ENCODE measurements around the gene RPLP2.
A peak's percentile ranks its signal among the peaks of the same experiment; 100 is the strongest.

Gene RPLP2

GRCh38 chr11:773830-774229 is 35.9 kb upstream of the RPLP2 start:
- no peak for DNase-seq (ENCODE audit: low read depth in 2 of 2)

GRCh38 chr11:774873-775592 is 34.7 kb upstream of the RPLP2 start:
- DNase-seq (ENCODE audit: low read depth in 2 of 2) = no peak

GRCh38 chr11:776263-776560 is 33.6 kb upstream of the RPLP2 start:
- no peak for DNase-seq (ENCODE audit: low read depth in 2 of 2)

DNA sequence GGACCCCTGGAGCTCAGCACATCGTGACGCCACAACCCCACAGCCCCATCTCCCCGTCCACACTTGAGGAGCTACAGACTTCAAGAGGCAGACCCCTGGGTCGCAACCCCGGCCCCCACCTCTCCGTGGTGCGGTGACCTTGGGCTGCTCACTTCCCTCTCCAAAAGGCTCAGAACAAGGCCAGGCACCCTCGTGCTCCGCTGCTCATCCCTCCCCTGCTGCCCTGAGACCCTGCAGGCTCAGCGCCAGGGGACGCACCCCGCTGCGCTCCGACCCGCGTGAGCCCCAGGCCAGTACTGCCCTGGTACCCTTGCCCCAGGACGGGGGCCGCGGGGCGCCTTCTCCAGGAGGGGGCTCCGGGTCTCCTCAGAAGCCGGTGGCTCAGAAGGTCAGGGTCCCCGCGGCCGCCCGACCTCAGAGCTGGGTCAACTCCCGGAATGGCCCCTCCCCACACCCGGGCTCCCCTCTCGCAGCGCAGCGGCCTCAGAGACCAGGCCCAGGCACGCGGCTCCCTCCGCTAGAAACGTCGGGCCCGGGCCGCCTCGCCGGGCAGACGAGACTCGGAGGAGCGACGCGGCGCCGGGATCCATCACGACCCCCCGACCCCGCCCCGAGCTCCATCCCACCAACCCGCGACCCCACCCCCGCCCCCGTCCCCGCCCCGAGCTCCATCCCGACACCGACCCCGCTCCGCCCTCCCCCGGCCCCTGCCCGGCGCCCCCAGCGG is 33.0 kb upstream of the RPLP2 start:
- DNase-seq (ENCODE audit: low read depth in 2 of 2) = no peak

GRCh38 chr11:777288-778255 is 32.2 kb upstream of the RPLP2 start, which contains the start of gene GATD1:
TSS of gene GATD1 (minus strand) at chr11:777487. CDS start at chr11:777462, 25 bp downstream.
- DNase-seq (ENCODE audit: low read depth in 2 of 2) = peak; percentile 63 to 69

GRCh38 chr11:778976-779954 is 30.5 kb upstream of the RPLP2 start:
- no peak for DNase-seq (ENCODE audit: low read depth in 2 of 2)

DNA sequence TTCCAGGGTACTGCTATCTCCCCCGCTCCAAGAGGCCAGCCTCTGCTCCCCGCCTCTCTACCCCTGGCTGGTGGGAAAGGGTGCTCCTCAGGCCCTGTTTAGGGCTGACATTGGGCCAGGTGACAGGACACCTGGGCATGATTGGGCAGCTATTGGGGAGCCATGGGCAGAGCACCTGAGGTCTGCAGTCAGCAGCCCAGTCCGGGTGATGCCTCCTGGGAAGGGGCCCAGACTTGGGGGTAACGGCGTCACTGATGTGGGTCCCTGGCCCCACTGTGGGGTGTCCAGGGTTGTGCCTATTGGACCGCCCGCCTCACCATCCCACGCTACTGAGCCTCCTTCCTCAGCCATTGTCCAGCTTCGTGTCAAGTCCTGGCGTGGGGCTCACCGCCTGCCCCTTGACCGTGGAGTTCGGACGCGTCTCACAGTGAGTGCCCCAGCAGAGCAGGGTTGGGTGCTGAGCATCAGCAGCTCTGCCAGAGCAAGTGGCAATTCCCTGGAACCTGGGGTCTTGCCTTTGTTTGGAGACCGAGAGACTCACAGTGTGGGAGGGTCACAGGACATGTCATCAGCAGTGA is 29.7 kb upstream of the RPLP2 start:
- DNase-seq (ENCODE audit: low read depth in 2 of 2) = no peak

DNA sequence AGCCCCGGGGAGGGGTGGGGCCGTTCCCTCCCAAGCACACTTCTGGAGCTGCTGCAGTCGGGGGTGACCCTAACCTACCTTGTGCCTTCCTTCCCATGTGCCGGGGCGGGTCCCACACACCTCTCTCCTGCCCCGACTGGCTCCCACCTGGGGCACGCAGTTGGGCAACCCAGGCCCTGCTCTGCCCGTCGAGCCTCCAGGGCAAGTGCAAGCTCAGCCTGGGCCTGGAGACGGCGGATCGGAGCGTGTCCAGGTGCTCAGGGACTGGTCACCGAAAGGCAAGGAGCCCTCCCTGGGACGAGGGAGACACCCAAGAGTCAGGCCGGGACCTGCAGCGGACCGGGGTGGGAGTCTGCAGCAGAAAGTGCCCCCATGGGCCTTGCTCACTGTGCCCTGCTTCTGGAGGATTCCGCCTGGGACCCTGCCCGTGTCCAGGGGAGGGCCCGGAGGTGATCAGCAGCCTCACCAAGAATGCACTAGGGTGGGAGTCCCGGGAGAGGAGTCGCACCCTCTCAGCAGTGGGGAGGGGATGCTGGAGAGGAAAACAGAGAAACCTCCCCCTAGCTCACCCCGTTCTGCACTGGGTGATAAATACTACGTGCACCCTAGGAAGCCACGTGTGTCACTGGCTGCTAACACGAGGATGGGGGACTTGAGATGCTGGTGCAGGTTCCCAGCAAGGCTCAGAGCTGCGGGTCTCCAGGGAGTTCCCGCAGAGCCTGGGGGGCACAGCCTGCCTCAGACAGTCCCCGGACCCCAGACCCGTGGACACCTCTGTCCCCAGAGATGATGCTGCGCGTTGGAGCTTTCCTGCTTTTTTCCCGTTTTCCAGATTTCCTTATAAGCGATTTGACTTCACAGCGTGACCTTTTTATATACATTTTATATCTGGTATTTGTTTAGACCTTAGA is 27.2 kb upstream of the RPLP2 start:
- no peak for DNase-seq (ENCODE audit: low read depth in 2 of 2)

GRCh38 chr11:783581-784015 is 26.2 kb upstream of the RPLP2 start:
- peak; percentile 75 for DNase-seq (ENCODE audit: low read depth in 2 of 2)

GRCh38 chr11:786235-787083 is 23.3 kb upstream of the RPLP2 start:
- DNase-seq (ENCODE audit: low read depth in 2 of 2) = no peak

DNA sequence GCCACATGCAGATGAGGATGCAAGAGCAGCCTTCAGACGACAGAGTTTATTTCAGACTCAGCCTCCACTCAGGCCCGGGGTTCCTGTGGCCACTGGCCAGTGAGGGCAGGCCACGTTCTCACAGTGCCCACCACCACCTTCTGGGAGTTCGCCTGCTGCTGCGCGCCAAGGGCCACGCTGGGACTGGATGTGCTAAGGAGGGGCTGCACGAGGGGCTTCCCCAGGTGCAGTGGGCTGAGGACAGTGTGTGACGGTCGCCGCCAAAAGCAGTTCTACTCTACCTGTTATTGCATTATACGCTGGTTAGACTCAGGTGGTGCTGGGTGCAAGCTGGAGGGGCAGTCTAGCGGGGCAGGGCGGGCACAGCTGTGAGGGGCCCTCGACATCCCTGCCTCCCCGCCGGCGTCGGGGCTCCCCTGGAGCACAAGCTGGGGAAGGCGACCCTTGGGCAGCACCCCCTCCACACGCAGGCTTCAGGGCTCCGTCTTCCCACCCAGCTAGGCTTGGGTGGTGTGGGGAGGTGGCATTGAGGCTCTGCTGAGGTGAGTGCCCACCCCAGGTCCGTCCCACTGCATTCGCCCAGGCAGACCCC is 22.6 kb upstream of the RPLP2 start:
- DNase-seq (ENCODE audit: low read depth in 2 of 2) = no peak

DNA sequence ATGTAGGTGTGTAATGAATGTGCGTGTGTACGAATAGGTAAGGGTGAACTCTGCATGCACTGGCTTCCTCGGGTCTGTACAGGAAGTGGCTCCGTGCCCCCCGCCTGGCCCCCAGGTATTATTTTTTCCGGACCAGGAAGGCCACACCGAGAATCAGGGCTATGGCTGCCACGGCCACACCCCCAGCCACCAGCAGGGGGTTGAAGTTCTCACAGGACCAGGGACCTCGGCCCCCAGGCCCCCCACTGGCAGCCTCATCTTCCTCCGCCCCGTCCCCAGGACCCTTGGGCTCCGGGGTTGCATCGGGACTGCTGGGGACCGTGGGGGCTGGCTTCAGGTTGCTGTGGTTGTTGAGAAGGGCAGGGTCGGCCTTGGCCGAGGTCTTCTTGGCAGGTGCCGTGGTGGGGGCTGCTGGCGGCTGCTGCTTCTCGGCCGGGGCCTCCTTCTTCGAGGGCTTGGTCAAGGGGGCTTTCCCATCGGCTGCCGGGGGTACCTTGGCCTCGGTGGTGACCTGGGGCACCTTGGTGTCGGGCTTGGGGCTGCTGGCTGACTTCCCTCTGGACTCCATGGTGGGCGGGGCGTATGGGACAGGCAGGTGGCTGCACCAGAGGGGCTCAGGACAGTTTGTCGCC is 21.6 kb upstream of the RPLP2 start:
- no peak for DNase-seq (ENCODE audit: low read depth in 2 of 2)

DNA sequence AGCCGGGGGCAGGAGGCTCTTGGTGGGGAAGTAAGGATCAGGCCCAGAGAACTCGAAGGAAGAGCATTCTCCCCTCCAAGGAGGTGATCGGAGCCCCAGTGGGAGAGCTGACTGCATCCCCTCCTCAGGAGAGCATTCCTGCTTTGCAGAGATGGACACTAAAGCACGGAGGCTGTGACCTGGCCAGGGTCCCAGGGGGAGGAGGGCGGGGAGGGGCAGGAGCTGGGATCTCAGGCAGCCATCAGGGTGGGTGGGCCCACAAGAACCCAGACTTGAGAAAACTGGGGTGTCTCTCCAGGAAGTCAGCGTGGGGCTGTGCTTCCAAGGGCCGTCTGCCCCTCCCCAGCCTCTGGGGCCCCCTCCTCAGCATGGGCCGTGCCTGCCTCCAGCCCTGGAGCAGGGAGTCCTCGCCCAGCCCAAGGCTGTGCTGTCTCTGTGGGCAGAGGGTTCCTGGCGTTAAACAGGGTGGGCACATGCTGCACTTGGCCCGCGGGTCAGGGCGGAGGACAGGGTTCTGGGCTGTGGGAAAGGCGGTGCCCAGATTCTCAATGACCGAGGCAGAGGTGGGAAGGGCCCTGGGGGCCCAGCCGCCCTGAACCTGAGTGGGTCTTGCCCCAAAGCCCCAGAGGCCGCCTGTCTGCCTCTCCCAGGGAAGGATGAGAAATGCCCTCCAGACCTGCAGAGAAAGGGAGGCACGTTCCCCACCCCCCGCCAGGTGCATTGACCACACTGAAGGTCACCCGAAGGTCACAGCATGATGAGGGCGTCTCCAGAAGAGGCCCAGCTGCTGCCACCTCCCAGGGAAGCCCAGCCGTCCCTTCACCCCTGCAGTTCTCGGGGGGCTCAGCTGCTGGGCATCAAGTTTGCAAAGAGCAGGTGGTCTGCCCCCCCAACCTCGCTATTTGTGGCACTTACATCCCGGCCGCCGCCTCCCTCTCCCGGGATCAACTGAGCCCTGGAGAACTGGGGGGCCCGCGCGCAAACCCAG is 20.5 kb upstream of the RPLP2 start:
- no peak for DNase-seq (ENCODE audit: low read depth in 2 of 2)

DNA sequence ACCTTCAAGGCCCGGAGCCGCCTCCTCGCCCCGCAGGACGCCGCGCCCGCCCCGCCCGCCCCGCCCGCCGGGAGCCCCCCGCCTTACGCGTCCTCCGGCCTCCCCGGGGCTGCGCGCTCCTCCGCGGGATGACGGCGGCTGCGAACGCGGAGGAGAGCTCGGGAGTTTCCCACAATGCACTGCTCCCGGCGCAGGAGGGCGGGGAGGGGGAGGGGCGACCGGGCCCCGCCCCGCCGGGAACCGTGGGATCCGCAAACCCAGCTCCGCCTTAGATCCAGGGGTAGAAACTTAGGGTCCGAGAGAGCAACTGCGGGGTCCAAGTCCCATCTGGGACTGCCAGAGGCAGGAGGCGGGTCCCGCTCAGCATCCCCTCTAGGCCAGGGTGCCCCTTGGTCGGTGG is 19.8 kb upstream of the RPLP2 start, which contains the start of gene CEND1:
TSS of gene CEND1 (minus strand) at position 148 of the 400 bp plus-strand sequence. CDS start 1,514 bp downstream, outside the sequence.
- peak in 1 of 2 experiments; percentile 12 for DNase-seq (ENCODE audit: low read depth in 2 of 2)

DNA sequence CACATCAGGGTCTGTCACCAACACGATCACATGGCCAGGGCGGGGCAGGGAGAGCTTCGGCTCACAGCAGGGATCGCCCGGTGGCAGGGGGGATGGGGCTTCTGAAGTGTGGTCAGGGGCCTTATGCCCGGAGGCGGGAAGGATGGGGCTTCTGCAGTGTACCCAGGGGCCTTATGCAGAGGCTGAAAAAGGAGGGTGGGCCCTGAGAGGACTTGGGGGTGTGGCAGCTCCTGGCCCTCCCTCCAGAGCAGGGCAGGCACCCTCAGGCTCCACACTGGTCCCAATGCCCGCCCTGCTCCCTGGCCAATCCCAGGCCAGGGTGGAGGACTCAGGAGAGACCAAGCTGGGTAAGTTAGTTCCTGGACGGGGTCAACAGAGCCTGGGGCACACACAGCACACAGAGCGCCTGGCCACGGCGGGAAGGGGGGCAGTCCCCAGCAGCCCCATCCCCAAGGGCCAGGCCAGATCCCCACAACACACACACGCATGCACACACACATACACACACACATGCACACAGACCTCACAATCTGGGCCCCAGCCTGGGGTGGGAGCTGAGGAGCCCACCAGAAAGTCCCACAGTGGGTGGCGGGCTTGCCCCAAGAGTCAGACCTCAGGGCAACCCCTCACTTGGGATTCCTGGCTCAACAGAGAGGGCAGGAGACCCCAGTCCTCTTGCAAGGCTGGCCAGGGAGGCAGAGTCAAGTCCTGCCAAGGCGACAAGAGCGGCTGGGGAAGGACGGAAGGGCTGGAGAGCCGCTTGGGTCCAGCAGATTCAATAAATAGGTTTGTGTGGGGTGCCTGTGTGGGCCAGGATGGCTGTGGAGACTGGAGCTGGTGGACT is 18.8 kb upstream of the RPLP2 start:
- DNase-seq (ENCODE audit: low read depth in 2 of 2) = no peak
